HepG2 (cell line): ENCODE data around the gene CLDN15. TPM values are rescaled to one million over a fixed set of nuclear protein-coding genes. Genes with fewer than 3 reads are reported as not detected.

Source experiments
- CCAR2 ChIP-seq: fragments of 200-400 bp; formaldehyde crosslinking; optimal IDR thresholded peaks from 2 replicates; pipeline ENCODE3; 2018; ENCODE audit warnings: low read depth, mild to moderate bottlenecking, low read length, moderate library complexity
- HOMEZ ChIP-seq: IDR thresholded peaks from 2 replicates; pipeline ENCODE4 v1.6.1; 2016; ENCODE audit warnings: low read depth
- NFE2L2 ChIP-seq: fragments of 150-350 bp; IDR thresholded peaks from 2 replicates; pipeline ENCODE4 v1.6.1; 2014; ENCODE audit warnings: low read length
- SOX13 ChIP-seq, 3 experiments: fragments of 450-650 bp in 1 of 3; sonication (generic) in 1 of 3; formaldehyde crosslinking in 1 of 3; IDR thresholded peaks in 2 of 3; conservative IDR thresholded peaks in 1 of 3; 2 replicates each; pipeline versions ENCODE4 v1.5.0 to v1.6.1; 2016 to 2020; ENCODE audit warnings: antibody characterized with exemption in 1 of 3, mild to moderate bottlenecking in 1 of 3, missing compliant biosample characterization in 1 of 3, missing genetic modification reagents in 1 of 3, moderate library complexity in 1 of 3
- THAP9 ChIP-seq: sonication (generic); formaldehyde crosslinking; IDR thresholded peaks from 2 replicates; pipeline ENCODE4; 2020; ENCODE audit warnings: missing genetic modification reagents, mild to moderate bottlenecking, borderline replicate concordance
- TRAFD1 ChIP-seq: sonication (generic); formaldehyde crosslinking; IDR thresholded peaks from 2 replicates; pipeline ENCODE4 v1.5.1; 2020; ENCODE audit warnings: missing genetic modification reagents, mild to moderate bottlenecking, borderline replicate concordance
- ZBED4 ChIP-seq: sonication (generic); formaldehyde crosslinking; IDR thresholded peaks from 2 replicates; pipeline ENCODE4 v1.4.0; 2020; ENCODE audit warnings: missing genetic modification reagents, borderline replicate concordance
- ZFP1 ChIP-seq: IDR thresholded peaks from 2 replicates; pipeline ENCODE4 v1.6.1; 2016
- ZNF10 ChIP-seq: sonication (generic); formaldehyde crosslinking; IDR thresholded peaks from 2 replicates; pipeline ENCODE4 v1.4.0; 2020; ENCODE audit warnings: mild to moderate bottlenecking, low read depth, missing genetic modification reagents, borderline replicate concordance
- ZNF292 ChIP-seq: sonication (generic); formaldehyde crosslinking; IDR thresholded peaks from 2 replicates; pipeline ENCODE4 v1.8.1; 2022; ENCODE audit warnings: mild to moderate bottlenecking, low read depth, missing genetic modification reagents, borderline replicate concordance
- ZSCAN5A ChIP-seq: sonication (generic); formaldehyde crosslinking; IDR thresholded peaks from 2 replicates; pipeline ENCODE4 v1.8.0; 2022; ENCODE audit warnings: mild to moderate bottlenecking, missing genetic modification reagents, borderline replicate concordance
- polyA plus RNA-seq, 8 experiments: library from polyadenylated mRNA; depleted of rRNA in 3 of 8; stranded (reverse) in 7 of 8; unstranded in 1 of 8; fragments of >200 nt; fragmentation: Illumina TruSeq in 4 of 8; extraction: Trizol in 4 of 8; gene quantifications; 2 replicates each; pipeline versions ENCODE4 v1.2.1 to v1.2.3, GENCODE V29; 2011 to 2016; ENCODE audit warnings: low read depth in 4 of 8, missing spikeins in 1 of 8, mixed read lengths in 1 of 8; ENCODE audit not compliant: insufficient read depth in 1 of 8
- total RNA-seq, 5 experiments: library from RNA; depleted of rRNA; stranded (reverse); fragments of >200 nt; fragmentation: Illumina TruSeq; extraction: Trizol; gene quantifications; 2 replicates each; pipeline ENCODE4 v1.2.3, GENCODE V29; 2016; ENCODE audit warnings: low read depth in 1 of 5

Gene CLDN15
- total and polyA plus RNA-seq, 2 of the 13 experiments (the other 11 are each of a cell fraction or from before 2014, with no cell fraction given): 7.1 to 17.8 TPM

GRCh38 chr7:101200862-101201599, 36.6 kb downstream of the CLDN15 start, which contains the start of gene MOGAT3 (continued):
- TF ChIP-seq THAP9 (CRISPR knock-in tag): peak; percentile 25; the same call in 1 of the 2 replicates
- TF ChIP-seq ZNF10 (CRISPR knock-in tag): no peak
- no peak for TF ChIP-seq TRAFD1 (CRISPR knock-in tag)
- 0 out of 2 replicates have a peak, but pooled peaks have one; percentile 40 for TF ChIP-seq SOX13 (IDR thresholded peaks at IDR 0.05)
- TF ChIP-seq SOX13 (CRISPR knock-in tag; conservative IDR thresholded peaks at IDR 0.05 in 1 of 2, IDR thresholded peaks at IDR 0.05 in 1 of 2): peak in 1 of 2 experiments; percentile 63; a peak in 2 of 4 replicates
- TF ChIP-seq ZFP1 (CRISPR knock-in tag): no peak; the same call in 1 of the 2 replicates
- TF ChIP-seq HOMEZ (CRISPR knock-in tag): peak; percentile 79; the same call in 1 of the 2 replicates
- TF ChIP-seq ZNF292 (CRISPR knock-in tag): 0 out of 2 replicates have a peak, but pooled peaks have one; percentile 40
- TF ChIP-seq ZBED4 (CRISPR knock-in tag): peak; percentile 36; the same call in 1 of the 2 replicates
- no peak for TF ChIP-seq NFE2L2
- TF ChIP-seq ZSCAN5A (CRISPR knock-in tag): no peak
- no peak for TF ChIP-seq CCAR2
